A673 (cell line): ENCODE measurements around the gene SLAIN2. TPM values are rescaled to one million over a fixed set of nuclear protein-coding genes. Genes with fewer than 3 reads are reported as not detected.

ENCODE experiments used
- BruUV-seq: library from RNA; stranded (reverse); fragments of 400-500 nt; replicated peaks from 2 replicates; lab custom pipeline; 2021; lab: Mats Ljungman, UMichigan
- CTCF ChIA-PET: fragments of 300-600 bp; sonication (Branson Sonifier 250); formaldehyde crosslinking; loops from one replicate; lab custom pipeline; 2022; ENCODE audit warnings: antibody characterized with exemption; lab: Charles Lee
- POLR2A ChIA-PET: fragments of 300-600 bp; sonication (Branson Sonifier 250); formaldehyde crosslinking; loops from one replicate; lab custom pipeline; 2022; ENCODE audit warnings: antibody characterized with exemption; ENCODE audit not compliant: low non-redundant PET; lab: Charles Lee
- DNase-seq: peaks from one replicate; pipeline ENCODE4 v3.0.0-alpha.2; 2015; ENCODE audit warnings: low spot score
- H3K27ac ChIP-seq: fragments of 200-600 bp; sonication (generic); 2 replicates; pipeline ENCODE4 v1.5.1; 2016; ENCODE audit warnings: mixed run types, low read depth, mild to moderate bottlenecking, mixed read lengths, antibody characterized with exemption, low read length; ENCODE audit not compliant: poor library complexity, severe bottlenecking
- H3K27me3 ChIP-seq: fragments of 200-600 bp; sonication (generic); replicated peaks from 2 replicates; pipeline ENCODE4 v1.6.1; 2017; ENCODE audit warnings: mixed run types, low read depth, mild to moderate bottlenecking, mixed read lengths, antibody characterized with exemption, low read length; ENCODE audit not compliant: insufficient read depth, poor library complexity
- H3K36me3 ChIP-seq: fragments of 200-600 bp; sonication (generic); 2 replicates; pipeline ENCODE4 v1.6.1; 2016; ENCODE audit warnings: mixed run types, mild to moderate bottlenecking, mixed read lengths, antibody characterized with exemption, low read length; ENCODE audit not compliant: insufficient read depth, poor library complexity, severe bottlenecking
- H3K4me1 ChIP-seq: fragments of 200-600 bp; sonication (generic); 2 replicates; pipeline ENCODE4 v1.6.1; 2017; ENCODE audit warnings: mixed run types, mild to moderate bottlenecking, mixed read lengths, antibody characterized with exemption, low read length; ENCODE audit not compliant: insufficient read depth, poor library complexity, severe bottlenecking
- H3K4me3 ChIP-seq: fragments of 200-600 bp; sonication (generic); 2 replicates; pipeline ENCODE4 v1.5.1; 2016; ENCODE audit warnings: low read depth, mixed run types, mild to moderate bottlenecking, mixed read lengths, low read length; ENCODE audit not compliant: poor library complexity, severe bottlenecking
- H3K9me3 ChIP-seq: fragments of 200-600 bp; sonication (generic); 2 replicates; pipeline ENCODE4 v1.6.1; 2016; ENCODE audit warnings: mixed run types, low read depth, mild to moderate bottlenecking, mixed read lengths, antibody characterized with exemption, low read length; ENCODE audit not compliant: poor library complexity, severe bottlenecking
- EZH2 ChIP-seq: fragments of 200-600 bp; sonication (generic); IDR thresholded peaks from 2 replicates; pipeline ENCODE4 v1.6.1; 2017; ENCODE audit warnings: borderline replicate concordance, low read depth, mild to moderate bottlenecking, mixed read lengths, antibody characterized with exemption, low read length; ENCODE audit not compliant: poor library complexity, severe bottlenecking
- intact Hi-C: fragments of 100-400 bp; cut with micrococcal nuclease; formaldehyde crosslinking; loops from one replicate; pipeline ENCODE4 v1.10.0; 2022; ENCODE audit not compliant: unreplicated experiment
- total RNA-seq: library from RNA; stranded (reverse); gene quantifications from 2 replicates; pipeline ENCODE4 v1.2.3, GENCODE V29; 2021
- TF ChIP-seq, protein P1 (sequence below): fragments of 300-800, 200-600 bp; sonication (generic); conservative IDR thresholded peaks from 2 replicates; pipeline ENCODE4 v1.5.1; 2017; ENCODE audit warnings: low read depth, mild to moderate bottlenecking, antibody characterized with exemption, low read length, moderate library complexity, mixed read lengths

The SLAIN2 gene
- total RNA-seq, 1 experiment from 2014 or later = 74.0 TPM

DNA sequence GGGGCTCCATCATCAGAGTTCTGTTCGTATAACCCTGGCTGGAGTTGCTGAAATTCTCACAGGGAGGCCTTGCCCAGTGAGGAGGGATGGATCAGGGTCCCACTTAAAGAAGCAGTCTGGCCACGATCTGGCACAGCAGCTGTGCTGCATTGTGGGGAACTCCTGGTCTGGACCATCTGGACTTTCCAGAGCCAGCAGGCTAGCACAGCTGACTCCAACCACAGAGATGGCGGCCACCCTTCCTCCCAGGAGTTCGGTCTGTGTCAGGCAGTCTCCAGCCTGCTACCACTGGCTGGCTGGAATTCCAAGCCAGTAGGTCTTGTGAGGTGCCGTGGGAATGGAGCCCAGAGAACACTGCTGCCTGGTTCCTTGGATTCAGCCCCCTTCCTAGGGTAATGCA, 62.0 kb downstream of the SLAIN2 start:
- BruUV-seq = no TSS peak
- no peak overlapping the region for H3K27ac ChIP-seq
- peaks cover 9% of the 10 kb centered on the region for H3K4me1 ChIP-seq
- H3K9me3 ChIP-seq = no peaks in the 10 kb centered on the region
- intact Hi-C loops = no loop called here
- no peak overlapping the region for H3K4me3 ChIP-seq
- DNase-seq = no peak
- CTCF ChIA-PET = no interaction called here
- POLR2A ChIA-PET = no interaction called here
- H3K27me3 ChIP-seq = no peaks in the 10 kb centered on the region
- no peaks in the 10 kb centered on the region for H3K36me3 ChIP-seq
- TF ChIP-seq, protein P1, sequence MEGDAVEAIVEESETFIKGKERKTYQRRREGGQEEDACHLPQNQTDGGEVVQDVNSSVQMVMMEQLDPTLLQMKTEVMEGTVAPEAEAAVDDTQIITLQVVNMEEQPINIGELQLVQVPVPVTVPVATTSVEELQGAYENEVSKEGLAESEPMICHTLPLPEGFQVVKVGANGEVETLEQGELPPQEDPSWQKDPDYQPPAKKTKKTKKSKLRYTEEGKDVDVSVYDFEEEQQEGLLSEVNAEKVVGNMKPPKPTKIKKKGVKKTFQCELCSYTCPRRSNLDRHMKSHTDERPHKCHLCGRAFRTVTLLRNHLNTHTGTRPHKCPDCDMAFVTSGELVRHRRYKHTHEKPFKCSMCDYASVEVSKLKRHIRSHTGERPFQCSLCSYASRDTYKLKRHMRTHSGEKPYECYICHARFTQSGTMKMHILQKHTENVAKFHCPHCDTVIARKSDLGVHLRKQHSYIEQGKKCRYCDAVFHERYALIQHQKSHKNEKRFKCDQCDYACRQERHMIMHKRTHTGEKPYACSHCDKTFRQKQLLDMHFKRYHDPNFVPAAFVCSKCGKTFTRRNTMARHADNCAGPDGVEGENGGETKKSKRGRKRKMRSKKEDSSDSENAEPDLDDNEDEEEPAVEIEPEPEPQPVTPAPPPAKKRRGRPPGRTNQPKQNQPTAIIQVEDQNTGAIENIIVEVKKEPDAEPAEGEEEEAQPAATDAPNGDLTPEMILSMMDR = no peak
- no peak for TF ChIP-seq EZH2

GRCh38 chr4:48403779-48404178, 62.5 kb downstream of the SLAIN2 start:
- no peak for TF ChIP-seq EZH2
- TF ChIP-seq, protein P1 = no peak

DNA sequence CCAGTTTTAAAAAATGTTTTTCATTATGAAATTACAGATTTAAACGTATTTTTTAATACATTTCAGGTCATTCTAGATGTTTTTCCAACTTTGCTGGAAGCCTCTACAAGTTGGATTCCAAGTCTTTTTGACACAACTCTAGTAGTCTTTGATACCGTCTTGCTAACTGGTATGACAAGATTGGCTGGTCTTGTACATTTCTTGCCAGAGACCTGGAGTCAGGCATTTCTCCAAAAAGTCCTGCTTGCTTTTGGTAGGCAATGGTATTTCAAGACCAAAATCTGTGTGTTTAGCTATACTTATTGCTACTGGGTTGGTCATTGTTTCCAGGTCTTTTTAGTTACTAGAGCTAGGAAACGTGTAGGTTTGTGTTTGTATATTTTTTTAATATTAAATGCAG, 64.6 kb downstream of the SLAIN2 start:
- intact Hi-C loops = no loop called here
- Histone ChIP-seq H3K27ac (no peak overlapping the region), H3K9me3 (no peaks in the 10 kb centered on the region), H3K36me3 (no peaks in the 10 kb centered on the region), H3K27me3 (no peaks in the 10 kb centered on the region), H3K4me1 (peaks cover 9% of the 10 kb centered on the region), H3K4me3 (no peak overlapping the region)
- no peak for TF ChIP-seq EZH2
- TF ChIP-seq, protein P1 = no peak
- CTCF ChIA-PET = no interaction called here
- POLR2A ChIA-PET = no interaction called here
- no peak for DNase-seq
- no TSS peak for BruUV-seq

More at GRCh38 chr4:48403779-48404178, 62.5 kb downstream of the SLAIN2 start:
- CTCF ChIA-PET = no interaction called here
- Histone ChIP-seq H3K27me3 (no peaks in the 10 kb centered on the region), H3K9me3 (no peaks in the 10 kb centered on the region), H3K36me3 (no peaks in the 10 kb centered on the region), H3K4me1 (peaks cover 9% of the 10 kb centered on the region), H3K27ac (no peak overlapping the region), H3K4me3 (no peak overlapping the region)
- intact Hi-C loops = no loop called here
- POLR2A ChIA-PET = no interaction called here
- BruUV-seq = no TSS peak
- no peak for DNase-seq
